Stimulated activated CD8-positive, alpha-beta memory T cell treated with anti-CD3 and anti-CD28 coated beads, Interleukin-7, amount 100 ng/mL, for 1 hour (primary cell): ENCODE data around the gene EVC2.

Source experiments
- DNase-seq, 2 donors: peaks; one replicate each; pipeline ENCODE4 v3.0.0-alpha.2; 2020; ENCODE audit warnings: low read depth in 2 of 2

Gene EVC2

GRCh38 chr4:5708449-5709206, at the start of gene EVC2:
TSS of gene EVC2 (minus strand) at chr4:5708559. CDS start at chr4:5708513, 46 bp downstream.
- peak in 1 of 2 donors; percentile 13 for DNase-seq

- no peak for DNase-seq
Measured at GRCh38 chr4:5757954-5758353, 49.6 kb upstream of the EVC2 start.

GRCh38 chr4:5757536-5757935, 49.2 kb upstream of the EVC2 start:
- no peak for DNase-seq

GRCh38 chr4:5757091-5757490, 48.7 kb upstream of the EVC2 start:
- no peak for DNase-seq

- no peak for DNase-seq
Measured at GRCh38 chr4:5756271-5756670, 47.9 kb upstream of the EVC2 start.

- no peak for DNase-seq
Measured at GRCh38 chr4:5755679-5756078, 47.3 kb upstream of the EVC2 start.

- no peak for DNase-seq
Measured at GRCh38 chr4:5755161-5755560, 46.8 kb upstream of the EVC2 start.

GRCh38 chr4:5754529-5754881, 46.1 kb upstream of the EVC2 start:
- no peak for DNase-seq

GRCh38 chr4:5753766-5754528, 45.6 kb upstream of the EVC2 start:
- DNase-seq = no peak

GRCh38 chr4:5753366-5753765, 45.0 kb upstream of the EVC2 start:
- DNase-seq = no peak

GRCh38 chr4:5752376-5753184, 44.2 kb upstream of the EVC2 start:
- no peak for DNase-seq

- no peak for DNase-seq
Measured at GRCh38 chr4:5751666-5752375, 43.5 kb upstream of the EVC2 start.

- no peak for DNase-seq
Measured at GRCh38 chr4:5750946-5751665, 42.7 kb upstream of the EVC2 start.

- no peak for DNase-seq
Measured at GRCh38 chr4:5750052-5750945, 41.9 kb upstream of the EVC2 start.

- DNase-seq = no peak
Measured at GRCh38 chr4:5749568-5749967, 41.2 kb upstream of the EVC2 start.

GRCh38 chr4:5747738-5748375, 39.5 kb upstream of the EVC2 start:
- no peak for DNase-seq

GRCh38 chr4:5746829-5747737, 38.7 kb upstream of the EVC2 start:
- DNase-seq = no peak

GRCh38 chr4:5746250-5746649, 37.9 kb upstream of the EVC2 start:
- DNase-seq = no peak

- no peak for DNase-seq
Measured at GRCh38 chr4:5742968-5743367, 34.6 kb upstream of the EVC2 start.
